Ramos (cell line): ENCODE results near the gene SRGAP3.

Experiments
- in situ Hi-C: fragments of 300-500 bp; cut with MboI; formaldehyde crosslinking; loops from one replicate; pipeline ENCODE4 v1.14.3; 2022; ENCODE audit warnings: low sequenced_read_pairs; ENCODE audit not compliant: unreplicated experiment

SRGAP3 gene

DNA sequence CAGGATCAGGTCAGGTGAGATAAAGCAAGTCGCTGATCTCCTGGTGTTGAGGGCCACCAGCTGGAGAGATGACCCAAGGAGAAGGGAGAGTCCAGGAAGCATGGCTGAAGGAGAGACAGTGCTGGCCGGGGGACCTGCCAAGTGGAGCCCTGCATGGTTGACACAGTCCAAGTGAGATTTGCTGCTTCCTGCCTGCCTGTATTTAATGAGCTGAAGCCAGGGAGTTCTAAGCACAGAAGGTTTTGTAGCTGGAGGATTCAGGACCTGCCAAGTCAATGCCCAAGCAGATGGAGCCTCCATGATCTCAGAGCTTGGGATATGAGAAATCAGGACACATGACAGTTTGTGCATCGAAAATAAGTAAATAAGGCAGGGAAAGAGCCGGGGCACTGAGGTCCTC lies 125.6 kb downstream of the SRGAP3 start:
- in situ Hi-C loops: no loop called here

- in situ Hi-C loops: no loop called here
Measured at GRCh38 chr3:9122732-9123364, 126.6 kb downstream of the SRGAP3 start.

DNA sequence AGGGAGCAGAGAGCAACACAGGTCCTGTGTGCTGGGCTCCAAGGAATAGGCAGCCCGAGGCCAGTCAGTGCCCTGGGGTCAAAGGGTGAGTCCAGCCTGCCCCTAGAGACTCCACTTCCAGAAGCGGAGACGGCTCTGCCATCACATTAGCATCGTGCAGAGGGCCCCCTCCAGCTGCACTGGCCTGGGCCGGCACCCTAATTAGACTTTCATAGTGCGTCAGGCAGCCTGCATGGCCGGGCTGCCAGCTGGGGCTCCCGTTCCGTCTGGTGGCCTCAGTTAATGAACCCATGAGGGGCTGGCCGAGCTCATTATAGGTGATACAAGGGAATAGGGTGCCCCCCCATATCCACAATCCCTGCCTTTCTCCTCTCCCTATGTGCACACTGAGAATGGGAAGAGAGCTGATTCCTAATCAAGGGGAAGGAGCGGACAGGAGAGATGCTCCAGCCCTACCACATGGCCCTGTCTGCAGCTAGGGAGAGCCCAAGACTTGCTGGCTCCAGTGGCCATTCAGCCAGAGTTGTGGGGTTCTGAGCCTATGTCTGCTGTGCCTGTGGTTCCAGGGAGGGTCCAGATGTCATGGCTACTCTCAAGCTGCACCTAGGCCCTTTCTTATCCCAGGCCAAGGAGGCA lies 128.0 kb downstream of the SRGAP3 start:
- in situ Hi-C loops: no loop called here

DNA sequence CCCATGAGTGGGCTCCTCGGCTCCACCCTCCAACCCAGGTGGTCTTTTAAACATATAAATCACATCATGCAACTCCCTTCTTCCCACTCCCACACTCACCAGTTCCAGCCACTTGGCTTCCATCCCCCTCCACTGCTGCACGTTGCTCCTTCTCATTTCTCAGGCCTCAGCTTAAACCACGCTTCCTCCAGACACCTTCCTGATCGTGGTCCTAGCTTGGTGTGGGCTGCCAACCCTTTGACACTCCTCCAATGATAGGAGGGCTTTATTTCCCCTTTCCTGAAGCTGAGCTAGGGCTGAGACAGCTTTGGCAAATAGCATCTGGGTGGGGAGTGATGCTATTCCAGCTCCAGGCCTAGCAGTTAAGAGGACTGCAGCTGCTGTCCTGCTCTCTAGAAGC lies 130.1 kb downstream of the SRGAP3 start:
- in situ Hi-C loops: no loop called here

DNA sequence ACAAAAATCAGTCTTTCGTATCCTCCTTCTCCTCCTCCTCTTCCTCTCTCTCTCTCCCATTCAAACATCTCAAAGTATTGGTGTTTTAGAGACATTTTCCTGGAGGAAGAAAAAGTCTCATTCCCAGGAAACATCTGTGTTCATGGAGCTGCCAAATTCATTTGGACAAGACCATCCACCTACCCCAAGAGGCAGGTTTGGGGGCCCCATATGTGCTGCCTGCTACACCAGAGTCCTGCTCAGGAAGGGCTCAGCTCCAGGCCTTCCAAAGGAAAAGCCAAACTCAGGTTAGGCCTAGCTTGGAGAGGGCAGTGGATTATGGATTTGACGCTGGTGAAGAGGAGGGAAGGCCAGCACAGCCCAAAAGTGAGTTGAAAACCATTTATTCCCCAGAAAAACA lies 131.2 kb downstream of the SRGAP3 start:
- in situ Hi-C loops: no loop called here

GRCh38 chr3:9117220-9117619 lies 132.2 kb downstream of the SRGAP3 start:
- in situ Hi-C loops: no loop called here

DNA sequence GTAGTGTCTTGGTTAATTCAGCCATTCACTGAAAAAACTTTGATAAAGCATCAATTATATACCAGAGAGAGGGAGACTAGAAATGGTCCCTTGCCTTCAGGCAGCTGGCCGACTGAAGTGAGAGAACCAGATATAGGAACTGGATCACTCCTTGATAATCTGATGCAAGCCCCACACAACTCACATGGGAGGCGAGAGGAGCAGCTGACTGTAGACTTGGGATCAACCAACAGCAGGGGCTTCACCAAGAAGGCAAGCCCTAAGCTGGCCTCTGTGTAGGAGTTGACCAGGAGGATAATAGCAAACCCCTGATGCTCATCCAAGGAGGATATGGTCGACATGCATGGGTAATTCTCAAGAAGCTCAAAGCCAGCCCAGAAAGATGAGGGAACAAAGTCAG lies 133.1 kb downstream of the SRGAP3 start:
- in situ Hi-C loops: no loop called here

DNA sequence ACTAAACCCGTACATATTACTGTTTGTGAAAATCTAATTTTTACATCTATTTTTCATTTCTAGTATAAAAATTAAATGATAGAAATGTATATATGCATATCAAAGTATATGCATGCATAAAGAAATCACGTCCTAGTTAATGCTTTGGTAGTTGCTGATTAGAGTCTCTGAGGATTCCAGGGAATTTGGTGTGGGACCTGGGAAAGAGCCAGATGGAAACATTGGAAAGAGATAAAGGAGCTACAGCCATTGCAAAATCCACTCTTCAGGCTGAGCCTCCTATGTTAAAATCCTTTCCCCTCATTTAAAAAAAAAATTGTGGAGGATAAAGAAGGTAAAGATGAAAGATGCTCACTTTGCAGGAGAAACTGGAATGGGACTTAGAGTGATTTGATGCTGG lies 134.1 kb downstream of the SRGAP3 start:
- in situ Hi-C loops: no loop called here

DNA sequence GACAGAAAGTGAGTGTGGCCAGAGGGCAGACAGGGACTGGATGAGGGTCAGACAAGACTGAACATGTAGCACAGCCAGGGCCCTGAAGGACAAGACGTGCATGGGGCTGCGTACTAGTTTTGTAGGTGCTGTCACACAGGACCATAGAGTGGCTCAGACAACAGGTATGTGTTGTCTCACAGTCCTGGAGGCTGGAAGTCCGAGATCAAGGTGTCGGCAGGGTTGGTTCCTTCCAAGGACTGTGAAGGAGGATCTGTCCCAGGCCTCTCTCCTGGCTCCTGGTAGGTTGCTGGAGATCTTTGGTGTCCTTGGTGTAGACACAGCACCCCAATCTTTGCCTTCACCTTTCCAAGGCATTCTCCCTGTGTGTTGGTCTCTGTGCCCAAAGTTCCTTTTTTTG lies 136.4 kb downstream of the SRGAP3 start:
- in situ Hi-C loops: no loop called here

DNA sequence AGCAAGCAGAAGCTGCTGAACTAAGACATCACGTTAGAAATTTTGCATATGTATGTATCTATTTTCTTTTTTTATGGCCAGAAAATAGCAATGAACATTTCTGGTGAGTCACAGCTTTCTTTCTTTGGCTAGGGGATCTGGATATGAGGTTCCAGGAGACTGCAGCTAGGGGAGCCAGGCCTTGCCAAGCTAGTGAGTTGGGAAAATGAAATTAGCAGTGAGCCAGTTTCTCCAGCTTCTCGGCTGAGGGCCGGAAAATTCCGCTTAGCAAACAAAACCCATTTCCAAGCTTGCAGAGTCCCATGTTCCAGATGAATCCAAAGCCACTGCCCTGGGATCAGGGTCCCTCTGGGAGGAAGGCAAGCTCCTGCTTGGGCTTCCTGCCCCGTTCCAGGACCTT lies 137.6 kb downstream of the SRGAP3 start:
- in situ Hi-C loops: no loop called here

DNA sequence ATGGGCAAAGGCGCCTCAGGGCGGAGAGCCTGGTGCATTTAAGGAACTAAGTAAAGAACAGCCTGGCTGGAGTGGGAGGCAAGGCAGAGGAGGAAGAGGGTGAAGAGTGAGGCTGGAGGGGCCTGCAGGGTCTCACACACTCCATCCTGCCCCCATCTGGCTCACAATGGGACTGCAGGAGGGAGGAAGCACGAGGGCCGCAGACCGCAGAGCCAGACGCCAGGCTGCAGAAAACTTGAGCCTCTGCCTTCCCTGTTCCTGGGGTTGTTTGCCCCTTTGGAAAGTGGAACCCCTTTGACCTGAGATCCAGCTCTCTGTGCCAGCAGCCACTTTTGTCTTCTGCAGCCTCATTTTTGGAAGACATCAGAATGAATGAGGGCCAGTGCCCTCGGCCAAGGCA lies 138.0 kb downstream of the SRGAP3 start:
- in situ Hi-C loops: no loop called here

DNA sequence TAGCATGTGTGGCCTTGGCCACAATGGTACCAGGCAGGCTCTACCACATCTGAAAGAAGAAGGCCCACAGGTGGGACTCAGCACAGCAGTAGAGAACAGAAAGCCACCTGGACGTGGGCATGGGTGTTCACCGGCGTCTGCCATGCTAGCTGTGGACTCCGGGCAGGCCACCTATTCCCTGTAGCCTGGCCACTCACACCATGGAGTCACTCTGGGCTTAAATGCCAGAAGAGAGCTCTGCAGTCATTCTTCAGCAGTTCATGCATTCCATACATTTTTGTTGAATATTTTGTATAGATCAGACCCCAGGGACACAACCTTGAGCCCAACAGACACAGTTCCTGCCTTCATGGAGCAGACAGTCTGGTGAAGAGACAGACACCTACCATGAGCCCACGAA lies 138.6 kb downstream of the SRGAP3 start:
- in situ Hi-C loops: no loop called here

- in situ Hi-C loops: no loop called here
Measured at GRCh38 chr3:9110316-9110715, 139.1 kb downstream of the SRGAP3 start.

- in situ Hi-C loops: no loop called here
Measured at GRCh38 chr3:9109568-9109914, 139.9 kb downstream of the SRGAP3 start.

DNA sequence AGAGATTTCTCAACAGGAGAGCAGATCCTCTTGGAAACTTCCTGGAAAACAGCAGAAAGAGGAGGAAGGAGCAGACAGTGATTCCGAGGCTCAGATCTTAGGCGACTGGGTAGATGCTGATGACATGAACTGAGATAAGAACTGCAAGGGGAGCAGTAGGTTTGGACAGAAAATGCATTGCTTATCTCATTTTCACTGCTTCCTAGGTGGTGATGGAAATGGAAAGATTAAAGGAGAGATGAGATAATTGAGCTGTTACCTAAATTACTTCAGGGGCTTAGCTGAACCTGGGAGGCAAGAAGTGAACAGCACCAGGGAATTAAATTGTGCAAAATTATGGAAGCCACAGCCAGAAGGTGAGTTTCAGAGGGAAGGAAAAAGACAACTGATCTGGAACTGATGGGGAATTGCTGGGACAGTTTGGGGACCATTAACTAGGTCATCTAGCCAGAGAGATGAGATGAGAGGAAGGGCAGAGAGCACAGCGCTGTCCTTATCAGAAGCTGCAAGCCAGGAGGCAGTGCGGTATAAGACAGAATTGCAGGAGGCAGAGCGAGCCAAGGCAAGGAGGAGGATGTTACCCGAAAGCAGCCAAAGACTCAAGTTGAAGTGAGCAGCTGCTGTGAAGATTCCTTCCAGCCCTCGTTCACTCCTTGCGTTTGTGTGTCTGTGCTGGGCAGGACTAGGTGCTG lies 140.4 kb downstream of the SRGAP3 start:
- in situ Hi-C loops: no loop called here

DNA sequence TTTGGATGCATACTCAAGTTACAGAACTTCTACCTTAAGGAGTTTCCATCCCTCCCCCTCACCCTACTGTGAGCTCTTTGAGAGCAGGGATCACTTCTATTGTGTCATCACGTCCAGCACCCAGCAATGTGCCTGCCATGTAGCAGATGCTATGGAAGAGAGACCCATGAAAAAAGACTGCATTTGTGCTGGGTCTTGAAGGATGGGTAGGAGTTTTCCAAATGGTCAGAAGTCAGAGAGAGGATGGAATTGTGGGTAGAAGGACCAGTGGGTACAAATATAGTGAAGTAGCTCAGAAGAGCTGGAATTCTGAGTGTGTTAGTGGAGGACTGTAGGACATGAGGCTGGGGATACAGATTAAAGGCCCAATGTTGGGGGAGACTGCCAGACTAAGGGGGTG lies 141.7 kb downstream of the SRGAP3 start:
- in situ Hi-C loops: no loop called here

GRCh38 chr3:9105421-9105820 lies 144.0 kb downstream of the SRGAP3 start:
- in situ Hi-C loops: no loop called here

DNA sequence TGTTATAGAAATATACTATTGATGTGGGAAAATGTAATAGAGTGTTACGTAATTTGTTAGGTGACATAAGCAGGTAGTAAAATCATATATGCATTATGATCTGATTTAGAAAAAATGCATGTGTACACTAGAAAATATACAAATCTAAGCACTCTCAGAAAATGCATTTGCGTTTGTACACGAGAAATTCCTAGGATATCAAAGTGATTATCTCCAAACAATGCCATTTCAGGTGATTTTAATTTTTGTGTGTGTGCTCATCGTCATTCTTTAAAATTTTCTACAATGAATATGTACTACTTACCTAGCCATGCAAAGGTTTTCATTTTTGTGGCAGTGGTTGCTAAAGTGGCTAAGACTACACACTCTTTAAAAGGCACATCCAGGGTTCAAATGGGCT lies 145.3 kb downstream of the SRGAP3 start:
- in situ Hi-C loops: no loop called here

DNA sequence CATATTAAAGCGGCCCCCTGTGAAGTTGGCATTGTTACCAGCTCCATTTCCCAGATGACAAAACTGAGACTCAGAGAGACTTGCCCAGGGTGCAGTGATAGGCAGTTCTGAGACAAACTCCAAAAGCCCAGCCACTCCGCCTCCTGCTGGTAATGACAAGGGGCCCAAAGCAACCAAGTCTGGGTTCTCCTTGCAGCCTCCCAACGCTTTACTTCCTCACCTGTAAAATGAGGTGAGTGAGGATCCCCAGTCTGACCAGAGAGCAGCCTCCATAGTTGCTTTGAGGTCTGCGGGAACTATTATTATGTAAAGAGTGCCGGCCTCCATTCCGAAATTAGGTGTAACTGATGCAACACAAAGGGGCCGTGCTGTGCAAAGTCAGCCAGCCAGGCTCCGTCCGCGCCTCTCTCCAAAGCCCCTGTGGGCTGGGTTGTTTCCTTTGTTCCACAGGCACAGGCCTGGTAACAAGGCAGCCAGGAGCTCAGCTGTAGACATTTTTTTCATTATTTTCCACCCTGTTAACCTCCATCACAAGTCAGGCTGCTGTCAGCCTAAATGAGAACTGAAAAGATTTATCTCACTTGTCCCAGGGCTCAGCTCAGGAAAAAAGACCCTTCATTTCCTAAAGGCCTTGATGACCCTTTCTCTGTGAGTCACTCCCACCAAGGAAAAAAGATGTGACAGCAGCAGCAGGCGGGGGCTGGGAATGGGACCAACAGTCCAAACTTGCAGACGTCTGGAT lies 147.0 kb downstream of the SRGAP3 start:
- in situ Hi-C loops: no loop called here

GRCh38 chr3:9101286-9101685 lies 148.2 kb downstream of the SRGAP3 start:
- in situ Hi-C loops: no loop called here

DNA sequence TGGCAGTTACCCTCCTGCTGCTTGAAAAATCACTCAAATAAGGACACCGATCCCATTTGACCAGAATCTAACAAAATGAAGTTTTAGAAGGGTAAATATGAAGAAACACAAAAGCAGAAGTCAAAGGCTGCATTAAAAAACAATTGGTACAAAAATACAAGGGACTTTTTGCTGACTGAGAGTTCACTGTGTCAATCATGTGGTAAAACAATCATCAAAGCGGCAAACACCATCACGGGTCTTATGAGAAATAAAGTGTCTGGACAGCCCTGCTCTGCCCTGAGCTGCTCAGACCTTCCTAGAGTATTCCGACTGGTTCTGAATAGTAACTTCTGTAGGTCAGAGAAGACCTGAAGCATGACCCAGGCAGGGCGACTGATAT lies 148.9 kb downstream of the SRGAP3 start:
- in situ Hi-C loops: no loop called here
